T-helper 9 cell (primary cell): Measurements from ENCODE around the gene HDDC3.

Experiments used
- DNase-seq: peaks from one replicate; pipeline ENCODE4 v3.0.0-alpha.2; 2020

The HDDC3 gene

DNA sequence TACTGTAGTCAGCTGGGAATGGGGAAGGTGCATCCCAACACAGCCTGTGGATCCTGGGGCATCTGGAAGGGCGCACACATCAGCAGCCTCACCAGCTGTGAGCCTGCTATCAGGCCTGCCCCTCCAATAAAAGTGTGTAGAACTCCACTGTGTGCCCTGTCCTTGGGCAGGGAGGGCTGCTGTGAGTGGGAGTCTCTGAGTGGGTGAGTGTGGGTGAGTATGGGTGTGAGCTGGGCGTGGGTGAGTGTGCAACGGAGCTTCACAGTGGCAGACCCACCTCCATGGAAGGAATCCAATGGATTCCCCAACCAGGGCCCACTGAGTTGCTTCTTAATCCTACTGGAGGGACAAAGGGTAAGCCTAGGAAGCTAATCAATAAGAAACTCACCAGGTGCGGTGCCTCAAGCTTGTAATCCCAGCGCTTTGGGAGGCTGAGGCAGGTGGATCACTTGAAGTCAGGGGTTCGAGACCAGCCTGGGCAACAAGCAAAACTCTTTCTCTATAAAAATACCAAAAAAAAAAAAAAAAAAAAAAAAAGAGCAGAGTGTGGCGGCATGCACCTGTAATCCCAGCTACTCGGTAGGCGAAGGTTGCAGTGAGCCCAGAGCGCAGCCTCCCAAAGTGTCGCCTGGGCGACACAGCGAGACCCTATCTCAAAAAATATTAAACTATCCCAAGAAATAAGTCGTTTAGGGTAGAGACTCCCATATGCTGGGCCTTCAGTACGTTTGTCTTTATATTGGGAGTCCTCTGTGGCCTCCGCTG lies 21.8 kb upstream of the HDDC3 start:
- no peak for DNase-seq

DNA sequence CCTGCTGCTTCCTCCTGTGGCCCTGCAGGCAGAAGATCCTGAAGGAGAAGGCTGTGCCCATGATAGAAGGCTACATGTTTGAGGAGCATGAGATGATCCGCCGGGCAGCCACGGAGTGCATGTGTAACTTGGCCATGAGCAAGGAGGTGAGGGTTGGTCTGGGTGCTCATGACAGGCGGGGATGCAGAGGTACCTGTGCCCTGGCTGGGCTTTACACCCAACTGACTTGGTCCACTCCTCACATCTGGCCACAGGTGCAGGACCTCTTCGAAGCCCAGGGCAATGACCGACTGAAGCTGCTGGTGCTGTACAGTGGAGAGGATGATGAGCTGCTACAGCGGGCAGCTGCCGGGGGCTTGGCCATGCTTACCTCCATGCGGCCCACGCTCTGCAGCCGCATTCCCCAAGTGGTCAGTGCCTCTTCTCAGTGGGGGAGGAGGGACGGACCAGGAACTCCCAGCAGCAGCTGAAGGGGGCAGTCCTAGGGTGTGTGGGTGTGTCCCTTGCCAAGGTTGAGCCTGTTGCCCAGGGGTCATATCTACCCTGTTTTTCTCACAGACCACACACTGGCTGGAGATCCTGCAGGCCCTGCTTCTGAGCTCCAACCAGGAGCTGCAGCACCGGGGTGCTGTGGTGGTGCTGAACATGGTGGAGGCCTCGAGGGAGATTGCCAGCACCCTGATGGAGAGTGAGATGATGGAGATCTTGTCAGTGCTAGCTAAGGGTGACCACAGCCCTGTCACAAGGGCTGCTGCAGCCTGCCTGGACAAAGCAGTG lies 20.7 kb upstream of the HDDC3 start:
- DNase-seq, result no peak

DNA sequence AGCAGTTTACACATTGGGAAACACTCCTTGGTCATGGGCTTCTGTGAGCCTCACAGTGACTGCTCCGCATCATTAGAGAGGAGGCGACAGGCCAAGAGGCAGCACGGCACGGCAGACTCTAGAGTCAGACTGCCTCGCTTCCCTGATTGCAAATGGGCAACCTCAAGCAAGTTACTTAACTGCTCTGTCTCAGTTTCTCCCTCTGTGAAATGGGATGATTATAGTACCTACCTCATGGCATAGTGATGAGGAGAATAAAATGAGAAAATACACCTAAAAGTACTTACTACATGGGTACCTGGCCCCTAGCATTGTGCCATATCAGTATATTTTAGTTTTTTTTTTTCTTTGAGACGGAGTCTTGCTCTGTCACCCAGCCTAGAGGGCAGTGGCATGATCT lies 18.3 kb upstream of the HDDC3 start:
- no peak for DNase-seq

DNA sequence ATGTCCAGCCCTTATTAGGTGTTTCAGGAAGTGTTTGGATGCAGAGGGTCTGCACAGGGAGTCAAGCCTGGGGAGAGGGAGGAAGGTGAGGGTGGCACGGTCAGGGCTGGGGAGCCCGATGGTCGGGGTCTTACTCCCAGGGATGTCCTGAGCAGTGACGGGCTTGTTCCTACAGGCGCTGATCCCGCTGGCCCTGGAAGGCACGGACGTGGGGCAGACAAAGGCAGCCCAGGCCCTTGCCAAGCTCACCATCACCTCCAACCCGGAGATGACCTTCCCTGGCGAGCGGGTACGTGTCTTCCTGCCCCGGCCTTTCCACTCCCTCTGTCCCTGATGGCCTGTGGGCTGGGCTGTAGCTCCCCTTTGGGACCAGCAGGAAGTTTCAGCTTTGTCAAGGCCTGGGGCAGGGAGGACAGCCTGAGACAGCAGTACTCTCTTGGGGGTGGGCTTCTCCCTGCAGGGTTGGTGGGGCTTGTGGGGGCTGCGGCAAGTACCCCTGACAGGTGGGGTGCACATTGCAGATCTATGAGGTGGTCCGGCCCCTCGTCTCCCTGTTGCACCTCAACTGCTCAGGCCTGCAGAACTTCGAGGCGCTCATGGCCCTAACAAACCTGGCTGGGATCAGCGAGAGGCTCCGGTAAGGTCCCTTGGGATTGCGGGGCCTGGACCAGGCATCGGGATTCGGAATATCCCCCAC lies 17.8 kb upstream of the HDDC3 start:
- no peak for DNase-seq

DNA sequence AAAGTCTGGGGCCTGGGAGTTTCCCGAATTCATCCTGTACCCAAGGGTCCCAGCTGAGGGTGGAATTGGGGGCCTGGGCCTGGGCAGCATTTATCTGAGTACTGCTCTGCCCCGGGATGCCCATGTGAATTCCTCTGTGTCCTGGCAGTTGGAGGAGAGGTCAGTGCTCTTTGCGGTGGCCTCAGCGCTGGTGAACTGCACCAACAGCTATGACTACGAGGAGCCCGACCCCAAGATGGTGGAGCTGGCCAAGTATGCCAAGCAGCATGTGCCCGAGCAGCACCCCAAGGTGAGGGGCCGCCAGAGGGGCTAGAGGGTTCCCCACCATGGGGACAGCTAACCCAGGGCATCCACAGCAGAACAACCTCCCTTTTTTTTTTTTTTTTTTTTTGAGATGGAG lies 16.2 kb upstream of the HDDC3 start:
- no peak for DNase-seq

DNA sequence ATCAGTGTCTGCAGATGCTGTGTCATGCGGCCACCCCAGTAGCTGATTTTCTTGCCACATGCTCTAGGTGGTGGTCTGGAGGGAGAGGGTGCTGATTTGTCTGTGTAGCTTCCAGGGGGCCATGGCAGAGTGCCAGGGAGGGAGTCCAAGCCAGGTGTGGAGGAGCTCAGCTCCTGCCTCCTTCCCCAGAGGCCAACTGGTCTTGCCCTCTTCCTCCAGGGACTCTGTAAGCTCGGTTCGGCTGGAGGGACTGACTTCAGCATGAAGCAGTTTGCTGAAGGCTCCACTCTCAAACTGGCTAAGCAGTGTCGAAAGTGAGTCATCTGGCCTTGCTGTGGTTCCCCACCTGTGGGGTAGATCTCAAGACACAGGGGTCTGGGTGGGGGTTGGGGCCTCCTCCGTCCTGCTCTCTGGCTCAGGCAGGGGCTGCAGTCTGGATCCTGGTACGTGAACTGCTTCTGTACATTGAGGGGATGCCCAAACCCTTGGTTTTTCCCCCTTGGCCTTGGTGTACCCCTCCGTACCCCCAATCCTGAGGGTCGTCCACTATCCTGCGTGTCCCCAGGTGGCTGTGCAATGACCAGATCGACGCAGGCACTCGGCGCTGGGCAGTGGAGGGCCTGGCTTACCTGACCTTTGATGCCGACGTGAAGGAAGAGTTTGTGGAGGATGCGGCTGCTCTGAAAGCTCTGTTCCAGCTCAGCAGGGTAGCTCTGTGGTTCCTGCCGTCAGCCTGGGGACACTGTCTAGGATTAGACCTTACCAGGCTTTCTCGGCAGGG lies 15.4 kb upstream of the HDDC3 start:
- no peak for DNase-seq

DNA sequence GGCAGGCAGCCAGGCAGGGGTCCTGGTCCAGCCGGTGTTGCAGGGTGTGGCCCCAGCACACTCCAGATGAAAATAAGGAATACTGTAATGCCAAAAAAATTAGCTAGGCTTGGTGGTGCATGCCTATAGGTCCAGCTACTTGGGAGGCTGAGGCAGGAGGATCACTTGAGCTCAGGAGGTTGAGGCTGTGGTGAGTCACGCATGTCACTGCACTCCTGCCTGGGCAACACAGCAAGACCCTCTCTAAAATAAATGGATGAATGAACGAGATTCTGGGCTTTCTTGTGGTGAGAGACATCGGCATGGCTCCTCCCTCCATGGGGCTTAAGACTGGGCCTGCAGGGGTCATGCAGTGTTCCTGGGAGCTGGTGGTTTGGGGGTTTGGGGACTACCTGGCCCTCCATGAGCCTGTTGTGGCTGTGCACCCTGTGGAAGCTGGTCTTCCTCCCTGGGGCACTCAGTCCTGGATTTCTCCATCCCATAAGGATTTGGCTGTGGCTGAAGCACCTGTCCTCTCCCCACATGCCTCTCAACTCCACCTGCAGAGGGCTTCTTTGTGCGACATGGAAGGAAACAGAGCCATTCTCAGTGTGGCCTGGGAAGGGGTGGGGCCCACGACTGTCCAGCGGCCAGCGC lies 14.7 kb upstream of the HDDC3 start:
- no peak for DNase-seq

DNA sequence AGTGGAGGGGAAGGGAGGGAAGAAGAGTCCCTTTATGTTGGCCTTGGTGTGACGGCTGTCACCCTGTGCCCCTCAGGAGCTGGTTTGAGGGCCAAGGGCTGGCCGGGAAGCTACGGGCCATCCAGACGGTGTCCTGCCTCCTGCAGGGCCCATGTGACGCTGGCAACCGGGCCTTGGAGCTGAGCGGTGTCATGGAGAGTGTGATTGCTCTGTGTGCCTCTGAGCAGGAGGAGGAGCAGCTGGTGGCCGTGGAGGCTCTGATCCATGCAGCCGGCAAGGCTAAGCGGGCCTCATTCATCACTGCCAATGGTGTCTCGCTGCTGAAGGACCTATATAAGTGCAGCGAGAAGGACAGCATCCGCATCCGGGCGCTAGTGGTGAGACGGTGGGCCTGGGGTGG lies 14.2 kb upstream of the HDDC3 start:
- DNase-seq, result no peak

DNA sequence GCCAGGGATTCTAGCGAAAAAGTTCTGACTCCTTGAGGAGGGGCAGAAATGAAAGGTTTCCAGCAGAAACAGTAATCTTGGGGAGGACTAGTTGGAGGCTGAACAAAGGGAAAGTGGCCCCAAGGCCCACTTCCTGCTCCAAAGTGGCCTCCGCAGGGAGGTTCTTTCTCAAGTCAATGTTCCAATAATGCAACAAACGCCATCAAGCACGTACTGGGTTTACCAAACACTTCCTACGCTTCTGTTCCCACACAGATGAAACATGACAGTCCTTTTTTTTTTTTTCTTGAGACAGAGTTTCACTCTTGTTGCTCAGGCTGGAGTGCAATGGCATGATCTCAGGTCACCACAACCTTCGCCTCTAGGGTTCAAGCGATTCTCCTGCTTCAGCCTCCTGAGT lies 12.7 kb upstream of the HDDC3 start:
- DNase-seq, result no peak

DNA sequence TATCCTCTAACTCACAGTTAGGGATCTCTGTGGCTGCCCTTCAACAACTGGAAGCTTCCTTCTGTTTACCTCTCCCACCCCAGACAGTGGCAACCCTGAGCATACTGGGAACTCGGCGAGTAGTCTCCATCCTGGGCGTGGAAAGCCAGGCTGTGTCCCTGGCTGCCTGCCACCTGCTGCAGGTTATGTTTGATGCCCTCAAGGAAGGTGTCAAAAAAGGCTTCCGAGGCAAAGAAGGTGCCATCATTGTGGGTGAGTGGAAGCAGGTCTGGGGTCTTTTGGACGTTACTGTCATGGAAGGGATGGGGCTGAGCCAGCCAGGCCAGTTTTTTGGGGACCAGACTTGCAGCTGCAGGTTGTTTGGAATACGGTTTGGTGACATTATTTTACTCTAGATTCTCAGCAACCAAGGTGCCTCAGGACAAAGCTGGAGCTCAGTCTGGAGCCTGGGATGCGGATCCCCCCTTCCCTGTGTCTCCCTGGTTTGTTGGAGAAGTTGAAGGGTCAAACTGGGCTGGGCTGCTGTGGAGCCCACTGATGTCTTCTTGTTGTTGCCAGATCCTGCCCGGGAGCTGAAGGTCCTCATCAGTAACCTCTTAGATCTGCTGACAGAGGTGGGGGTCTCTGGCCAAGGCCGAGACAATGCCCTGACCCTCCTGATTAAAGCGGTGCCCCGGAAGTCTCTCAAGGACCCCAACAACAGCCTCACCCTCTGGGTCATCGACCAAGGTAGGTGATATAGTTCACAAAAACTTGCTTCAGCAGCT lies 10.2 kb upstream of the HDDC3 start:
- no peak for DNase-seq

DNA sequence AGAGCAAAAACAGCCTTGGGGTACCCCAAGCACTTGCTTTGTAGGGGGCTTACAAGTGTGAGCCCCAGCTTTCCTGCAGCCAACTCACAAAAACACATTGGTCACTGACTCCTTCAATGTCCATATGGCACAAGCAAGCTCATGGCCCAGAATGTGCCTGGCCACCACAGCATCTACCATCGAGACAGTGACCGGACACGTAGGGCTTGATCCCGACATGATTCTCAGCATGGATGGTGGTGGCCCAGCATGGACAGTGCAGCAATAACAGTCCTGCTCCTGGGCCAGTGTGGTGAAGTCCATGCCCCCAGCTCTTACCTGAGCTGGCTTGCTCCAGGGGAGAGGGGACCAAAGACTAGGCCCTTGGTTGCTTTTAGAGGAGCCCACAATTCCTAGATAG lies 8.7 kb upstream of the HDDC3 start:
- DNase-seq, result no peak

DNA sequence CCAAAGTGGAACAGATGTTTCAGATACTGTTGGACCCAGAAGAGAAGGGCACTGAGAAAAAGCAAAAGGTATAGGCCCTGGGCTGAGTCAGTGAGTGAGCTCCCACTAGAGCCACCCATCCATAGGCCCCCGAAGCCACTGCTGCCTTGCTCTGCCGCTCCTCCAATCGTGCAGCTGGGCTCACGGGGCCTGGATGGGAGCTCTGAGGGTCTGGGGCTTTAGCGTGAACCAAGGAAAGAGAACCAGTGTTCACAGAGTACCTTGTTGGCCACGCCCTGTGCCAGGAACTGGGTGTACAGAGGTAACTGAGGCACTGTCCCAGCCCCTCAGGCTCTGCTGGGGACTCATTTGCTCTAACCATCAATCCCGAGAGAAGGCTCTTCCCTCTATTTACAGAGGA lies 7.4 kb upstream of the HDDC3 start:
- no peak for DNase-seq

DNA sequence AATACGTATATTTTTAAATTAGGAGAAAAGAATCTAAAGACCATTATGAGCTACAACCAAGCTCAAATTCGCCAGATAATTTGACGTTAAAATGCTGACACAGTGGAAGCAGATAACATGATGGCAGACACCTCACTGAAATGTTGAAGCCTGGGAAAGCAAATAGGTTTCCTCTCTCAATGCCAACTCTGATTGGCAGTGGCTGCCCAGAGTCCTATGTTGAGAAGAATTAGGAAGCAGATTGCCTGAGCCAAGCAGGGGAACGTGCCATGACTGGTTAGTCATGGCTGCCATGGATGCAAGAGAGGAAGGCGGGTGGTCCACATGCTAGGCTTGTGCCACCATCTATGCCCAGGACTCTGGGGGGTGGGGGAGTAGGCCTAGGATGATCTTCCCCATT lies 5.9 kb upstream of the HDDC3 start:
- no peak for DNase-seq

DNA sequence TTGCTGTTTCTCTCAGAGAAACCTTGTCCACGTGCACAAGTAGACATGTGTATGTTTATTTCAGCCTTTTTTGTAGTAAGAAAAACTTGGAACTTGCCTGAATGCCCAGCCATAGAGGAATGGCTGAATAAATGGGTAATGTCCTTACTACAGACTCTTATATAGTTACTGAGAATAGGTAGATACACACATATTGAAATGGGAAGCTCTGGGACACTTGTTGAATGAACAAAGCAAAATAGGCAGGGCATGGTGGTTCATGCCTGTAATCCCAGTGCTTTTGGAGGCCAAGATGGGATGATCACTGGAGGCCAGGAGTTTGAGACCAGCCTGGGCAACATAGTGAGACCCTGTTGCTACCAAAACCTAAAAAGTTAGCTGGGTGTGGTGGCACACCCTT lies 4.5 kb upstream of the HDDC3 start:
- no peak for DNase-seq

DNA sequence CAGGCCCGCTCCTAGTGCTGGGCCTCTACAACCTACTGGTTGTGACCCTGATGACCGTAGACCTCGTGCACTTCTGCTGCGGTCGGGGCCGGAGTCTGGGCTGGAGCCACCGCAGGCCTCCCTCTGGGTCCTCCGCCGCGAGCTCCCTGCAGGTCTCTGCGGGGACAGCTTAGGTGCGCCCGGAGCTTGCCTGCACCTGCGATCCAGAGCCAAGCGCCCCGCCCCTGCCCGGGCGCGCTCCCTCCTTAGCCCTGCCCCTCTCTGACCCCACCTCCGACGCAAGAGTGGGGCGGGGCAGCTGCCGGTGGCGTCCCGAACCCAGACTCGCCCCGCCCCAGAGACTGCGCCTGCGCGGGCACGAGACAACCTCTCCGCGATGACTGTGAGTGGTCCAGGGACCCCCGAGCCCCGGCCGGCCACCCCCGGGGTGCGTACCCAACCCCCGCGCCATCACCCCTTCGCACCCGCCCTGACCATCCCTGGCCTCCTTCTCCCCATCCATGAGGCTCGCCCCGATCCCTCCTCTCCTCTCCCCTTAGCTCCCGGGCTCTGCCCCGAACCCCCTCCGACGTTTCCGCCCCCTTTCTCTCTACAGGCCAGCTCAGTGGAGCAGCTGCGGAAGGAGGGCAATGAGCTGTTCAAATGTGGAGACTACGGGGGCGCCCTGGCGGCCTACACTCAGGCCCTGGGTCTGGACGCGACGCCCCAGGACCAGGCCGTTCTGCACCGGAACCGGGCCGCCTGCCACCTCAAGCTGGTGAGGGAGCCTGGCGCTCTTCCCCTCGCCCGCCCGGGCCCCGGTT lies 2.8 kb upstream of the HDDC3 start, which contains the start of gene UNC45A:
Gene UNC45A (plus strand): TSS at position 337 of the 803 bp plus-strand sequence. CDS start 40 bp downstream, at position 377.
- DNase-seq, result peak; percentile 97

DNA sequence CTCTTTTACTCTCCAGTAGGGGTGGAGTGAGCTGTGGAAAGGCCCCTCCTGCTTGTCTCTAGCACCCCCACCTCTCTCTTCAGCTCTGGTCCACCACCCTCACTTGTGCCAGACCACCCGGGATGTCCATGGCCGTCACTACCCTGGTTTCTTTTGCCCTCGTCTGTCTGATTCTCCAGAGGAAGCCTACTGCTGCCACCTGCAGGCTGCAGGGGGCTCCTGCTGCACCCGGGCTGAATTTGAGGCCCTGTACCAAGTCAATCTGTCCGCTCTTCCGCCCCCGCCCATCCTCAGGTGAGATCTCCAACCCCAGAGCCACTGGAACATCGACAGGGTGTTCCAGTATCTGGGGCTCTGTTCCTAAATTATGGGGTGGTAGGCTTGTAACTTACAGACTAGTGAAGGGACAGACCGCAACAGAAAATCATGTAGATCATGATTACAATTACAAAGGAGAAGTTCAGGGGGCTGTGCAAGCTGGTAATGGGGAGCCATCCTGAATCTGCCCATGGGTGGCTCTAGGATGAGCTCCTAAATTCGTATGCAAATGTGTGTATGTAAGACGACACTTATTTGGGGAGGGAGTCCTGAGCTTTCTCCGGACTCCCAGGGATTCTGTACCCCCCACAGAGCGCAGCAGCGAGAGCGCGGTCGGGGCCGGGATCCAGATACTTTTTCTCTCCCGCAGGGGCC lies 2.1 kb upstream of the HDDC3 start:
- DNase-seq, result peak; percentile 74

DNA sequence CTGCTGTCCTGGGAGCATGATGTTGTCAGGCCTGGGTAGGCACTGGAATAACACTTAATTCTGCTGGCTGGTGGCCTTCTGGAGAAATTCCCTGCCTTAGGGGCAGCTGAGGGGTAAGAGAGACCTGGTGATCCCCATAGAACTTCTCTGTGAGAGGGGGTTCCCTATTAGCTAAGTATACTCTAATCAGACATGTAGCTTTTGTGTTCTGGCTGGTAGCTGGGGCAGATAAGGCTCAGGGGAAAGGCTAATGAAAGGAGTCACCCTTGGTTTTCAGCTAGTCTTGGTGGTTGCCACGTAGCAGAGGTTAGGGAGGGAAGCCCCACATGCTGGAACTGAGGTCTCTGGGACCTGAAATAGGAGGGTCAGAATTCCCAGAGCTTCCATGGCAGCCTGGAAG lies 952 bp upstream of the HDDC3 start:
- no peak for DNase-seq

DNA sequence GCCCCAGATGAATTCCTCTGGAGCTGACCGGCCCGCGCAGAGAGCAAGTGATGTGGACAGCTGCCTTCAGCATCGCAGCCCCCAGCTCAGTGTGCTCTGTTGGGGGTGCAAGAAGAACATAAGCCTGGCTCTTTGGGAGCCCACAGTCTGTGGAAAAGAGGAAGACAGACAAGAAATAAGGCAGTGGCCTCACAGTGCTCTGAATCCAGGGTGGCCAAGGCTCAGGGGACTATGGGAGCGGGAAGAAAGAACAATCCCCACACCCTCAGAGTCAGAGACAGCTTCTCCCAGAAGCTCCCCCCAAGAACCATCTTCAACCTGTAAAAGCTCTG lies 277 bp upstream of the HDDC3 start:
- DNase-seq, result no peak

DNA sequence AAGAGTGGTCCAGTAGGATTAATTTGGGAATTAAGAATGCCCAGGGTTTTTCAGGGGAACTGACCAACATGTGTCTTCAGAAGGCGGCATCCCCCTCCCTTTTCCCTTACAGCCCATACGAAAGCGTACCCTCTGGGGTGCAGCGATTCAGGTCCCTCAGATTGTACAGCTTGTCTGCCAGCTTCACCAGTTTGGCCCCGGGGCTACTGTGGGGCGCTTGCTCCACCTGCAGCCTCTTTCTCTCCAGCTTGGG lies 848 bp downstream of the HDDC3 start:
- DNase-seq, result no peak

DNA sequence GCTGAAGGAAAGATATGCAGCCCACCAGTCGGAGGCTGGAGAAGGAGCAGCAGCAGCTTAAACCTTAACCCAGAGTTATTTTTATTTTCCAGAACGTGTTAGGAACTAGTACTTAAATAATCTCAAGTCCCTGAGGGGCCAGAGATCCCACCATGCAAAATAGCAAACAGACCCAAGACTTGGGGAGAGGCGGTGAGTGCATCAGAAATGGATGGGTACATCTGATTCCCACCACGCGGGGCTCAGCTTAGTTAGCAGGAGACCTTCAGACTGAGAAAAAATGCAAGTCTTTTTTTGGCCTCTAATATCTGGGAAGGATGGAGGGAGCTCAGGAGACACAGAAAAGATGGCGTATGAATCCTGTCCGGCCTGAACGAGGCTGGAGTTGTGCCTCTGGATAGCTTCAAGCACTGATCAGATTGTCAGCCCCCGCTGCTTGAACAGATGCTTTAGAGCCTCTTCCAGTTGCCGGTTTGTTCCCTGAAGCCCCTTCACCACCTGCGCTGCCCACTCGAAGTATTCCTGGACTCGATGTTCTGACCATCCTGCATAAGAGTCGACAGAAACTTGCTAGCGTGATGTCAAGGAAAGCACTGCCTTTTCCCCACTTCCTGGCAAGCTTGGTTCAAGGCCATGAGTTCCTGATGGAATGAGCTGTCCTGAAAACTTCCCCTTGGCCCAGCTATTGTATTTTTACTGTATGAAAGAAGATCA lies 1.3 kb downstream of the HDDC3 start:
- DNase-seq, result no peak
